Skeletal muscle satellite cell (primary cell): ENCODE measurements around the gene ARL16.
A peak's percentile ranks its signal among the peaks of the same experiment; 100 is the strongest.
"Not testable (repeated sequence)": the region's sequence is repeated elsewhere in the genome, so short reads cannot be mapped to it uniquely, and the experiment has no call there.

Source experiments
- H3K27me3 ChIP-seq: 2 replicates; pipeline ENCODE4 v1.7.0; 2013; ENCODE audit warnings: low read length; ENCODE audit not compliant: control insufficient read depth, insufficient read depth
- H3K36me3 ChIP-seq: 2 replicates; pipeline ENCODE4 v1.7.0; 2013; ENCODE audit warnings: mild to moderate bottlenecking, control low read depth, low read length; ENCODE audit not compliant: insufficient read depth
- H3K4me1 ChIP-seq: 2 replicates; pipeline ENCODE4 v1.7.0; 2013; ENCODE audit warnings: low read length; ENCODE audit not compliant: control insufficient read depth, insufficient read depth
- H3K4me2 ChIP-seq: 2 replicates; pipeline ENCODE4 v1.7.0; 2013; ENCODE audit warnings: mild to moderate bottlenecking, low read length
- H3K4me3 ChIP-seq: 2 replicates; pipeline ENCODE4 v1.7.0; 2013; ENCODE audit warnings: low read length
- H3K9ac ChIP-seq: 2 replicates; pipeline ENCODE4 v1.7.0; 2013; ENCODE audit warnings: mild to moderate bottlenecking, low read depth, low read length, moderate library complexity
- H3K9me3 ChIP-seq: replicated peaks from 2 replicates; pipeline ENCODE4 v1.7.0; 2013; ENCODE audit warnings: mild to moderate bottlenecking, control low read depth, low read length

ARL16 gene

DNA sequence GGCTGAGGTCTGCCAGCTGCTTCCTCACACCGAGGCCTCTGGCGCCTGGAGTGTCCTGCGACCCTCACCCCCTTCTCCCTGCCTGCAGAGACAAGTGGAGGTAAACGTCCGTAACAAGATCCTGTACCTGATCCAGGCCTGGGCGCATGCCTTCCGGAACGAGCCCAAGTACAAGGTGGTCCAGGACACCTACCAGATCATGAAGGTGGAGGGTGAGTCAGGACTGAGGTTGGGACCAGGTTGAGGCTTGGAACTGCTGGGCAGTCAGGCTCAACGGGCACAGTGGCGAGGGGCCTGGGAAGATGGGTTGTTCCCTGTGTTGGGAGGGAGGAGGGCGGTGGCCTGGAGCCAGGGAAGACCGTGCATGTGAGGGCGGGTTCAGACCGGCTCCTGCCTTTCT, 5.0 kb upstream of the ARL16 start:
- H3K9ac ChIP-seq, result no peak overlapping the region
- no peak overlapping the region for H3K4me3 ChIP-seq
- H3K4me1 ChIP-seq, result peaks cover 16% of the 10 kb centered on the region
- H3K27me3 ChIP-seq, result no peaks in the 10 kb centered on the region
- H3K9me3 ChIP-seq, result no peaks in the 10 kb centered on the region
- peaks cover 81% of the 10 kb centered on the region for H3K36me3 ChIP-seq
- H3K4me2 ChIP-seq, result no peak overlapping the region

- Histone ChIP-seq H3K36me3 (peaks cover 77% of the 10 kb centered on the region), H3K4me1 (peaks cover 16% of the 10 kb centered on the region), H3K27me3 (no peaks in the 10 kb centered on the region), H3K4me3 (no peak overlapping the region), H3K9ac (no peak overlapping the region), H3K9me3 (no peaks in the 10 kb centered on the region), H3K4me2 (no peak overlapping the region)
These were observed 4.4 kb upstream of the ARL16 start for GRCh38 chr17:81687770-81688541.

DNA sequence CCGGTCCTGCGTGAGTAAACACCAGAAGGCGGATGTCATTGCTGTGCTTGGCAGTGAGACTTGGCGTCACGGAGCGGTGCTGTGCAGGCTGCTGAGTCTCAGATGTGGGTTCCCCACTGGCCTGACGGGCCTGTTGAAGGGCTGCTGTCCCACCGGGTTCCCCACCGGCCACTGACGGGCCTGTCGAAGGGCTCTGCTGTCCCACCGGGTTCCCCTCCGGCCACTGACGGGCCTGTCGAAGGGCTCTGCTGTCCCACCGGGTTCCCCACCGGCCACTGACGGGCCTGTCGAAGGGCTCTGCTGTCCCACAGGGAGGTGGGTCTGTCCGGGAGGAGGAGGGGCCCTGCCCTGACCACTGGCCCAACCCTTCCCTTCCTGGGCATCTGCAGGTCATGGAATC, 3.0 kb upstream of the ARL16 start:
- H3K4me2 ChIP-seq, result no peak overlapping the region
- H3K36me3 ChIP-seq, result peaks cover 66% of the 10 kb centered on the region
- H3K27me3 ChIP-seq, result no peaks in the 10 kb centered on the region
- H3K4me1 ChIP-seq, result peaks cover 28% of the 10 kb centered on the region
- no peak overlapping the region for H3K4me3 ChIP-seq
- no peaks in the 10 kb centered on the region for H3K9me3 ChIP-seq
- H3K9ac ChIP-seq, result no peak overlapping the region

DNA sequence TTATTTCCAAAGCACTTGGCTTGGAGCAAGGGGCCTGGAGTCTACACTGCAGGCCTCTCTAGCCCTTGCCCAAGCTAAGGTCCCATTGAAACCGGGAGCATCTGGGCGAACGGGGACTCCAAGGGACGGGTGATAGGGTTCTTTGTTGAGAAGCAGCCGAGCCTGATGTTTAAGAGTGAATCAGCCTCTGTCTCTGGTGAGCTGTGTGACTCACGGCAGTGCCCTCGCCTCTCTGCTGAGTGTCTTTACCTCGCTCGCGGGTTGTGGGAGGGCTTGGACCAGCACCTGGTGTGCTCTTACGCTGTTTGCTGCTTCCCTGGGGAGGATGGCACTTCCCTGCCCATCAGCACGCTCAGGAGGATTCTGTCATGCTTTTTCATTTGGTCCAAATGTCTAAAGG, 1.5 kb upstream of the ARL16 start:
- Histone ChIP-seq H3K36me3 (peaks cover 61% of the 10 kb centered on the region), H3K27me3 (no peaks in the 10 kb centered on the region), H3K9me3 (no peaks in the 10 kb centered on the region), H3K4me2 (peak overlapping the region; percentile 95), H3K4me1 (peaks cover 32% of the 10 kb centered on the region), H3K9ac (peak overlapping the region; percentile 98), H3K4me3 (peak overlapping the region; percentile 77)

- Histone ChIP-seq H3K4me3 (peak overlapping the region; percentile 77), H3K9me3 (no peaks in the 10 kb centered on the region), H3K9ac (peak overlapping the region; percentile 98), H3K4me2 (peak overlapping the region; percentile 95), H3K36me3 (peaks cover 59% of the 10 kb centered on the region), H3K4me1 (peaks cover 32% of the 10 kb centered on the region), H3K27me3 (no peaks in the 10 kb centered on the region)
These were observed 880 bp upstream of the ARL16 start for GRCh38 chr17:81684442-81684911.

DNA sequence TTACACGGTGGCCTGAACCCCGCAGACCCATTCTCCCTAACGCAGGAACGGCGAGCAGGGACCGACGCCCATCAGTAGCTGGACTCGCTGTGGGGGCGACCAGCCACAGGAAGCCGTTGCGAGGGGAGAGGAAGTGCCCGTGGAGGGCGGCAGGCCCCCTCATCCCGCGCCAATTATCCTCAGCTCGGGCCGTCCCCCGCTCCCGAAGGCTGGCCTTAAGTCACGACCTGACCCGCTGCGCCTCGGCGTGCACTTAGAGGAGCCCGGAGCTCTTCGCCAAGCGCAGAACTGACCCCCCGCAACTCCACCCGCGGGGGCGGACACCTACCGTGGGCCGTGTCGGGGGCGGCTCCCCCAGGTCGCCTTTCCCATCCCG, 401 bp downstream of the ARL16 start:
- Histone ChIP-seq H3K9ac (peak overlapping the region; percentile 95), H3K4me3 (peak overlapping the region; percentile 86), H3K4me1 (peaks cover 32% of the 10 kb centered on the region), H3K4me2 (peak overlapping the region; percentile 92), H3K9me3 (no peaks in the 10 kb centered on the region), H3K36me3 (peaks cover 46% of the 10 kb centered on the region), H3K27me3 (no peaks in the 10 kb centered on the region)

GRCh38 chr17:81682565-81683207, 911 bp downstream of the ARL16 start:
- H3K4me2 ChIP-seq, result peak overlapping the region; percentile 92
- peaks cover 32% of the 10 kb centered on the region for H3K4me1 ChIP-seq
- no peaks in the 10 kb centered on the region for H3K9me3 ChIP-seq
- peak overlapping the region; percentile 86 for H3K4me3 ChIP-seq
- H3K36me3 ChIP-seq, result peaks cover 41% of the 10 kb centered on the region
- H3K27me3 ChIP-seq, result no peaks in the 10 kb centered on the region
- peak overlapping the region; percentile 95 for H3K9ac ChIP-seq

- Histone ChIP-seq H3K9ac (no peak overlapping the region), H3K4me1 (peaks cover 32% of the 10 kb centered on the region), H3K27me3 (no peaks in the 10 kb centered on the region), H3K4me3 (no peak overlapping the region), H3K4me2 (peak overlapping the region; percentile 92), H3K36me3 (peaks cover 31% of the 10 kb centered on the region), H3K9me3 (no peaks in the 10 kb centered on the region)
These were observed 1.9 kb downstream of the ARL16 start for GRCh38 chr17:81681672-81682071.

DNA sequence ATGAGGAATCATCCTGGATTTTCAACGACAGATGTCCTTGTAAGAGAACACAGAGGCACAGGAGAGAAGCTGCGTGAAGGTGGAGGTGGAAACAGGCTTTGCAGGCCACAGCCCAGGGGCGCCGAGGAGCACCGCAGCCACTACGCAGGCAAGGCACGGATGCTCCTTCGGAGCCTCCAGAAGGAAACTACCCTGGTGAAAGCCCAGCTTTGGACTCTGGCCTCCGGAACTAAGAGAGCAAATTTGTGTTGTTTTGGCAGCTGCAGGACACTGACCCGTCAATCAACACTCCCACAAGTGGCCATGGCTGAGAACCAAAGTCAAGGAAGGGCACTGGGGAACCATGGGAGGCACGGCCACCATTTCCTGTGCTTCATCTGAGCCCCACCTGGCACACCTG, 3.4 kb downstream of the ARL16 start:
- Histone ChIP-seq H3K36me3 (peaks cover 17% of the 10 kb centered on the region), H3K9me3 (no peaks in the 10 kb centered on the region), H3K4me1 (peaks cover 23% of the 10 kb centered on the region), H3K4me3 (no peak overlapping the region), H3K27me3 (no peaks in the 10 kb centered on the region), H3K4me2 (no peak overlapping the region), H3K9ac (no peak overlapping the region)

GRCh38 chr17:81676906-81677305, 6.7 kb downstream of the ARL16 start:
- no peaks in the 10 kb centered on the region for H3K9me3 ChIP-seq
- peaks cover 7% of the 10 kb centered on the region for H3K4me1 ChIP-seq
- H3K4me2 ChIP-seq, result no peak overlapping the region
- H3K36me3 ChIP-seq, result peaks cover 35% of the 10 kb centered on the region
- no peak overlapping the region for H3K9ac ChIP-seq
- no peaks in the 10 kb centered on the region for H3K27me3 ChIP-seq
- no peak overlapping the region for H3K4me3 ChIP-seq

DNA sequence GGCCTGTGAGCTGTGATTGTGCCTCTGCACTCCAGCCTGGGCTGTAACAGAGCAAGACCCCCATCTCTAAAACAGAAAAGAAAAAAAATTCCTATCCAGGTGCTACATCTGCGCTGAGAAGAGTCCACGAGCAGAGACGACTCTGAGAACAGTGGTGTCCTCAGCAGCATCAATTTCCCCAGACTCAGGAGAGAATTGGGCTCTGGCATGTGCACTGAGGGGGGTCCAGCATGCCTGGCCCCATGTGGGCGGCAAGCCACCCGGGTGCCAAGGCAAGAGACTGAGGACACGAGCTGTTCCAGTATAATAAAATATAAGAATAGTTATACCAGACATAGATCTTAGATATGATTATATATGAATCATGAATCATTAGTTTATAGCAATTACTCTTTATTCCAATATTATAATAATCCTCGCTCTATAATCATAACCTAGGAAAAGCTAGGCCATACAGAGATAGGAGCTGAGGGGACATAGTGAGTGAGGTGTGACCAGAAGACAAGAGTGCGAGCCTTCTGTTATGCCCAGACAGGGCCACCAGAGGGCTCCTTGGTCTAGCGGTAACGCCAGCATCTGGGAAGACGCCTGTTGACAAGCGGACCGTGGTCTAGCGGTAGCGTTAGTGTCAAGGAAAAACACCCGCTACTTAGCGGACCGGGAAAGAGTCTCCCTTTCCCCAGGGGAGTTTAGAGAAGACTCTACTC, 7.9 kb downstream of the ARL16 start:
- not testable (repeated sequence) for H3K9me3 ChIP-seq, H3K27me3 ChIP-seq, H3K4me2 ChIP-seq, H3K4me1 ChIP-seq, H3K9ac ChIP-seq, H3K4me3 ChIP-seq
- peaks cover 36% of the 10 kb centered on the region for H3K36me3 ChIP-seq
